Endothelial cell of hepatic sinusoid (primary cell): Measurements from ENCODE around the gene AGBL3.

Source experiments
- in situ Hi-C: cut with HindIII; loops from 2 replicates; pipeline ENCODE4 v1.10.0; 2017; ENCODE audit warnings: low sequenced_read_pairs

AGBL3 gene

GRCh38 chr7:135129579-135129978 lies 143.3 kb downstream of the AGBL3 start:
- in situ Hi-C loops = no loop called here

DNA sequence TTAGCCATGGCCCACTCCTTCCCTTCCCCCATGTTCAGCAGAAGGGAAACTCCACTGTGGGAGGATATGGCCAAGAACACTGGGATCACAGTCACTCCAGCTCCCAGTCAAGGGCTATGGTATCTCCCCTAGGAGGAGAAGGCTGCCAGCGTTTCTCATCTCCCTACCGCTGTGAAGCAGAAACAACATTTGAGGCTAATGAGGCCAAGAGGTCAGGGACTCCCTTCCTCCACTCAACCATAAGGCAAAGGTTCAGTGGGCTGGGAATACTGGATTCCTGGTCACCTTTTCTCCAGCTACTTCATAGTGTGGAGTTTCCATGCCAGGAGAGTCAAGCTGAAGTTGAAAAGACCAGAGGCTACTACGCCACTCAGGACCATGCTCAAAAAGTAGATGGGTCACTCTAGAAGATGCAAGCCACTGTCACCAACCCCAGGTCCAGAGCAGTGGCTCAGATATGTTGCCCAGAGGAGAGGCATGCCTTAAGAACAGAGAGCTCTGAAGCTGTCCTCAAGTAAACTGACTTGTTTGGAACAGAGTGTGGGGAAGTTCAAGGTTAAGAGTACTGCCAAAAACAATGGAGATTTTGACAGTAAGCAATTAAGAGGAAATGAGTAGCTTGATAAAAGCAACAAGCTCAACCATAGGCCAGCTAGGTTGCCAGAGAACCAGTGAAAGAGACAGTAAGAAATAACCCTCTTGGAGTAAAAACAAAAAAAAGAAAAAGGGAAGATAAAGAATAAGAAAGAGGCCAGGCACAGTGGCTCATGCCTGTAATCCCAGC lies 157.8 kb downstream of the AGBL3 start:
- in situ Hi-C loops = no loop called here

GRCh38 chr7:135147341-135147898 lies 161.1 kb downstream of the AGBL3 start:
- in situ Hi-C loops = loop anchor here (5.0 kb wide), 1 partner anchor 105 kb away; no protein-coding TSS in a partner anchor

- in situ Hi-C loops = loop anchor here (5.0 kb wide), 1 partner anchor 106 kb away; no protein-coding TSS in a partner anchor
These were observed 161.8 kb downstream of the AGBL3 start, which contains the start of gene TMEM140 for GRCh38 chr7:135147899-135148721. Gene TMEM140, plus strand, starts transcription at chr7:135148072. Its CDS starts 16,370 bp downstream, at chr7:135164442.

- in situ Hi-C loops = no loop called here
These were observed 163.9 kb downstream of the AGBL3 start for GRCh38 chr7:135150072-135150782.

DNA sequence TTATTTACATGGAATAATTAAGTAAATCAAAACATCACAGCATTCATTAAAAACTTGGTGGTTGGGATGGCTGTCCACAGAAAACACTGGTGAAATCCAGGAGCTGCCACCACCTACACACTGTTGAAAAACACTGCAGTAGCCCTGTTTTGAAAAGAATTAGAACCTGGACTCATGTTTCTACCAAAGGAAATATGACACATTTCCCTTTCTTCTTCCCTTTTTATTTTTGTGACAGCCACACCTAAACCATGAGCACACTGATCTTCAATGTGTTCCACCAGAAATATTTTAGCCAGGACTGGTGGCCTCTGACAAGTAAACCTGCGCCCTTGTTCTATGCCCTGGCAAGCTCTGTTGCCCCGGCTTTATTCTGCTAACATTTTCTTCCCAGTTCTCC lies 164.8 kb downstream of the AGBL3 start:
- in situ Hi-C loops = no loop called here

DNA sequence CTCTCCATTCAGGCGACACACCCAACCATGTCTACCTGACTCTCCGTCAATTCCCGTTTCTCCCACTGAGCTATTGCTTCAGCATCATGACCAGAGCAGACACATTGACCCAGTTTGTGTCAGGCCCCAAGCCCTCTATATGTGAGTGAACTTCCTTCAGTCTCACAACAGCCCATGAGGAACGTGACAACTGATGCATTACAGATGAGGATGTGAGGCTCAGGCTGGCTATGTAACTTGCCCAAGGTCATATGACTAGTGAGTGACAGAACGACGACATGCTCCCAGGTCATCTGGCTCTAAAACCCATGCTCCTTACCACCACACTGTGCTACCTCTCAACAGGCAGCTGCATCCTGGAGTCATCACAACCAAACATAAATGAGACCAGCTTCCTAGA lies 165.2 kb downstream of the AGBL3 start:
- in situ Hi-C loops = no loop called here

- in situ Hi-C loops = no loop called here
These were observed 166.1 kb downstream of the AGBL3 start for GRCh38 chr7:135152442-135152841.

- in situ Hi-C loops = no loop called here
These were observed 168.4 kb downstream of the AGBL3 start for GRCh38 chr7:135154734-135155133.

- in situ Hi-C loops = no loop called here
These were observed 170.0 kb downstream of the AGBL3 start for GRCh38 chr7:135156290-135156689.

- in situ Hi-C loops = no loop called here
These were observed 171.9 kb downstream of the AGBL3 start for GRCh38 chr7:135158141-135158655.

DNA sequence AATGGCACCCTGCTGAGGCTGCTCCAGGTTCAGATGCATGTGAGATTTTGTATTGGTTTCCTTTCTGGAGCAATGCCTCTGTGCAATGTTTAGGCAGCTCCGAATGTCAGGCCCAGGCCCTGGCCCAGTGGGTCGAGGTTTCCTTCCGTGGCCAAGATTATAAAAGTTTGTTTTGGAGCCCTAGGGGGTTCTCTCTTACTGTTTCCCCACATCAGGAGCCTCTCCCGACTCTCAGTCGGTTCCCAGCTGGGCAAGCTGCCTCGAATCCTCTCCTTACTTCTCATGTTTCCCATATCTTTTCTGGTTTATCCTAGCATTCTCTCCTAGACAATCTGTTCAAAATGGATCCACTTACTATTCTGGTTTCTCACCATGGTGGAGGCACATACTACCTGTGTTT lies 172.6 kb downstream of the AGBL3 start:
- in situ Hi-C loops = no loop called here

- in situ Hi-C loops = loop anchor here (10.0 kb wide), 2 partner anchors 175 to 515 kb away; partner anchors contain the start of genes AGBL3 and BPGM
These were observed 173.2 kb downstream of the AGBL3 start for GRCh38 chr7:135159359-135160085.

- in situ Hi-C loops = loop anchor here (10.0 kb wide), 2 partner anchors 175 to 515 kb away; partner anchors contain the start of genes AGBL3 and BPGM
These were observed 174.0 kb downstream of the AGBL3 start for GRCh38 chr7:135160098-135160857.

GRCh38 chr7:135160858-135161653 lies 174.7 kb downstream of the AGBL3 start:
- in situ Hi-C loops = loop anchor here (10.0 kb wide), 2 partner anchors 176 to 516 kb away; partner anchors contain the start of genes AGBL3 and BPGM

- in situ Hi-C loops = loop anchor here (10.0 kb wide), 2 partner anchors 177 to 517 kb away; partner anchors contain the start of genes AGBL3 and BPGM
These were observed 175.4 kb downstream of the AGBL3 start for GRCh38 chr7:135161669-135162068.

DNA sequence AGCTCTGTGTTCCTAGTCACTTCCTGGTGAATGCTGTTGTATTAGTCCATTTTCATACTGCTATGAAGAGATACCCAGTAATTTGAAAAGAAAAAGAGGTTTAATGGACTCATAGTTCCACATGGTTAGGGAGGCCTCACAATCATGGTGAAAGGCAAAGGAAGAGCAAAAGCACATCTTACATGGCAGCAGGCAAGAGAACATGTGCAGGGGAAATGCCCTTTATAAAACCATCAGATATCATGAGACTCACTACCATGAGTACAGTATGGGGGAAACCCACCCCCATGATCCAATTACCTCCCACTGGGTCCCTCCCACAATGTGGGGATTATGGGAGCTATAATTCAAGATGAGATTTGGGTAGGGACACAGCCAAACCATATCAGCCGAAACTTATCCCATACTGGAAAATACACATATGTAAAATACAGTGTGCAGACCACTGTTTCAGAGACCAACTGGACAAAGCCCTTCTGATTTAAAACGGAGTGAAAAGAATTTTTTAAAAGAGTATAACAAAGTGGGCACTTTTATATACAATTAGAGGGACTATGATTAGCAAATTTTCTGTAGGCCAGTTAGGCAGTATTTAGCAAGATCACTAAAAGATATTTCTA lies 176.2 kb downstream of the AGBL3 start:
- in situ Hi-C loops = loop anchor here (10.0 kb wide), 2 partner anchors 178 to 518 kb away; partner anchors contain the start of genes AGBL3 and BPGM
